Measurements from ENCODE around the gene MMP10.
"Not testable (repeated sequence)": the region's sequence is repeated elsewhere in the genome, so short reads cannot be mapped to it uniquely, and the experiment has no call there.

Gene MMP10

DNA sequence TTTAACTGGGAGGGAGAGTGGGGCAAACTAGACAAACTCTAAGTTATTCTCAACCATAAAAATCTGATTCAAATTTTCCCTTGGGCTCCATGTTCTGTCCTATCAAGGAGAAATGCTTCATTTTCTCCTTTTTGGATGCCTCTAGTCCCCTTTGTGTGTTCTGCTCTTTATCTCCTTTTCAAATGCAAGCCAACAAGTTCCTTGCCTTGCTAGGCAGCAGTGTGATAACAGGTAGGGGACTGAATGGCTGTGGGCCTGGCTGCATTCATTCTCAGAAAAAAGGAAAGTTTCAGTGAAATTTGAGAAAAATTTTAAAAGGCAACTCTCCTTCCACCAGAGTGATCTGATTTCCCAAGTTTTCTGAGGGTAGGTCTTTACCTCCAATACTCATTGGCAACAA, 28.8 kb downstream of the MMP10 start:
- Histone ChIP-seq H2AFZ (ENCODE audit: low read length) (no peak overlapping the region), H3K9me2 (replicated peaks; ENCODE audit: low read depth, low read length) (no peaks in the 10 kb centered on the region)

DNA sequence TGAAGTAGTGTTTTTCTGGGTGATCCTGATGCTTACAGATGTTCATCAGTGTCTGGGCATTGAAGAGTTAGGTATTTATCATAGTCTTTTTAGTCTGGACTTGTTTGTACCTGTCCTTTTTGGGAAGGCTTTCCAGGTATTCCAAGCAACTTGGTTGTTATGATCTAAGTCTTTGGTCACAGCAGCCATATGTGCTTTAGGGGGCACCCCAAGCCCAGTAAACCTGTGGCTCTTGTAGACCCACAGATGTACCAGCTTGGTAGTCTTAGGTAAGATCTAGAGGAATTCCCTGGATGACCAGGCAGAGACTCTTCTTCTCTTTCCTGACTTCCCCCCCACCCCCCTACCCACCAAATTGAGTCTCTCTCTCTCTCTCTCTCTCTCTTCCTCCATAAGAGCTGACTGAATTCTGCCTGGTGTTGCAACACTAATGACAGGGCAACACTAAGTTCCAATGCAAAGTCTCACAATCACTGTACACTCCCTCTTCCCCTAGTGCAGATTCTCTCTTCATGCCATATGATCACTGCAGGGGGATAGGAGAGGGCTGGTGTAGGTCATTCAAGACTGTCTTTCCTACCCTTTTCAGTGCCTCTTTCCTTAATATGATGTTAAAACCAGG, 31.2 kb downstream of the MMP10 start:
- no peak overlapping the region for H3K9ac ChIP-seq (ENCODE audit: low read depth, low read length, poor library complexity, severe bottlenecking)
- H3K36me3 ChIP-seq (ENCODE audit: insufficient read depth, low read length) = no peaks in the 10 kb centered on the region
- H2AFZ ChIP-seq (ENCODE audit: low read length) = no peak overlapping the region
- no peaks in the 10 kb centered on the region for H3K79me2 ChIP-seq (ENCODE audit: insufficient read depth, low read length)
- H3K4me3 ChIP-seq (ENCODE audit: low read length, poor library complexity, severe bottlenecking) = no peak overlapping the region
- TF ChIP-seq EZH2phosphoT487 (IDR thresholded peaks at IDR 0.05; ENCODE audit: borderline replicate concordance) = no peak
- no peaks in the 10 kb centered on the region for H3K4me1 ChIP-seq (ENCODE audit: insufficient read depth, low read length, poor library complexity, severe bottlenecking)
- H3K4me2 ChIP-seq (ENCODE audit: low read depth, low read length, poor library complexity, severe bottlenecking) = no peak overlapping the region
- peaks cover 6% of the 10 kb centered on the region for H3K27me3 ChIP-seq (ENCODE audit: insufficient read depth, low read length, poor library complexity, severe bottlenecking)
- H3F3A ChIP-seq (ENCODE audit: low read depth) = no peaks in the 10 kb centered on the region
- no peaks in the 10 kb centered on the region for H3K9me3 ChIP-seq (ENCODE audit: insufficient read depth, low read depth, low read length)
- no peaks in the 10 kb centered on the region for H4K20me1 ChIP-seq (ENCODE audit: insufficient read depth, low read length, poor library complexity, severe bottlenecking)
- H3K9me2 ChIP-seq (replicated peaks; ENCODE audit: low read depth, low read length) = no peaks in the 10 kb centered on the region

More for the DNA sequence above, 28.8 kb downstream of the MMP10 start:
- Histone ChIP-seq H3K9ac (ENCODE audit: low read depth, low read length, poor library complexity, severe bottlenecking) (no peak overlapping the region), H3F3A (ENCODE audit: low read depth) (no peaks in the 10 kb centered on the region), H3K4me1 (ENCODE audit: insufficient read depth, low read length, poor library complexity, severe bottlenecking) (no peaks in the 10 kb centered on the region), H3K9me3 (ENCODE audit: insufficient read depth, low read depth, low read length) (no peaks in the 10 kb centered on the region), H4K20me1 (ENCODE audit: insufficient read depth, low read length, poor library complexity, severe bottlenecking) (no peaks in the 10 kb centered on the region), H3K27me3 (ENCODE audit: insufficient read depth, low read length, poor library complexity, severe bottlenecking) (peaks cover 6% of the 10 kb centered on the region), H3K4me2 (ENCODE audit: low read depth, low read length, poor library complexity, severe bottlenecking) (no peak overlapping the region), H3K79me2 (ENCODE audit: insufficient read depth, low read length) (no peaks in the 10 kb centered on the region), H3K4me3 (ENCODE audit: low read length, poor library complexity, severe bottlenecking) (no peak overlapping the region), H3K36me3 (ENCODE audit: insufficient read depth, low read length) (no peaks in the 10 kb centered on the region)
- no peak for TF ChIP-seq EZH2phosphoT487 (IDR thresholded peaks at IDR 0.05; ENCODE audit: borderline replicate concordance)
- TF ChIP-seq, protein P1, sequence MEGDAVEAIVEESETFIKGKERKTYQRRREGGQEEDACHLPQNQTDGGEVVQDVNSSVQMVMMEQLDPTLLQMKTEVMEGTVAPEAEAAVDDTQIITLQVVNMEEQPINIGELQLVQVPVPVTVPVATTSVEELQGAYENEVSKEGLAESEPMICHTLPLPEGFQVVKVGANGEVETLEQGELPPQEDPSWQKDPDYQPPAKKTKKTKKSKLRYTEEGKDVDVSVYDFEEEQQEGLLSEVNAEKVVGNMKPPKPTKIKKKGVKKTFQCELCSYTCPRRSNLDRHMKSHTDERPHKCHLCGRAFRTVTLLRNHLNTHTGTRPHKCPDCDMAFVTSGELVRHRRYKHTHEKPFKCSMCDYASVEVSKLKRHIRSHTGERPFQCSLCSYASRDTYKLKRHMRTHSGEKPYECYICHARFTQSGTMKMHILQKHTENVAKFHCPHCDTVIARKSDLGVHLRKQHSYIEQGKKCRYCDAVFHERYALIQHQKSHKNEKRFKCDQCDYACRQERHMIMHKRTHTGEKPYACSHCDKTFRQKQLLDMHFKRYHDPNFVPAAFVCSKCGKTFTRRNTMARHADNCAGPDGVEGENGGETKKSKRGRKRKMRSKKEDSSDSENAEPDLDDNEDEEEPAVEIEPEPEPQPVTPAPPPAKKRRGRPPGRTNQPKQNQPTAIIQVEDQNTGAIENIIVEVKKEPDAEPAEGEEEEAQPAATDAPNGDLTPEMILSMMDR (conservative IDR thresholded peaks at IDR 0.05; ENCODE audit: low read length) = no peak

DNA sequence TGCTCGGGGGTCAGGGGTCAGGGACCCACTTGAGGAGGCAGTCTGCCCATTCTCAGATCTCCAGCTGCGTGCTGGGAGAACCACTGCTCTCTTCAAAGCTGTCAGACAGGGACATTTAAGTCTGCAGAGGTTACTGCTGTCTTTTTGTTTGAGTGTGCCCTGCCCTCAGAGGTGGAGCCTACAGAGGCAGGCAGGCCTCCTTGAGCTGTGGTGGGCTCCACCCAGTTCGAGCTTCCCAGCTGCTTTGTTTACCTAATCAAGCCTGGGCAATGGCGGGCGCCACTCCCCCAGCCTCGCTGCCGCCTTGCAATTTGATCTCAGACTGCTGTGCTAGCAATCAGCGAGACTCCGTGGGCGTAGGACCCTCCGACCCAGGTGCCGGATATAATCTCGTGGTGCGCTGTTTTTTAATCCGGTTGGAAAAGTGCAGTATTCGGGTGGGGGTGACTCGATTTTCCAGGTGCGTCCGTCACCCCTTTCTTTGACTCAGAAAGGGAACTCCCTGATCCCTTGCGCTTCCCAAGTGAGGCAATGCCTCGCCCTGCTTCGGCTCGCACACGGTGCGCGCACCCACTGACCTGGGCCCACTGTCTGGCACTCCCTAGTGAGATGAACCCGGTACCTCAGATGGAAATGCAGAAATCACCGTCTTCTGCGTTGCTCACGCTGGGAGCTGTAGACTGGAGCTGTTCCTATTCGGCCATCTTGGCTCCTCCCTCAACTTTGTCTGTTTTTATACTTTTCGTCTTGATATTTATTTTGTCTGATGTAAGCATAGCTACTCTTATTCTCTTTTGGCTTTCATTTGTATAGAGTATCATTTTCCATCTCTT, 33.5 kb downstream of the MMP10 start:
- H3K4me2 ChIP-seq (ENCODE audit: low read depth, low read length, poor library complexity, severe bottlenecking); H3K9me2 ChIP-seq (replicated peaks; ENCODE audit: low read depth, low read length); H3K79me2 ChIP-seq (ENCODE audit: insufficient read depth, low read length); H4K20me1 ChIP-seq (ENCODE audit: insufficient read depth, low read length, poor library complexity, severe bottlenecking); H3K9me3 ChIP-seq (ENCODE audit: insufficient read depth, low read depth, low read length); H3K4me3 ChIP-seq (ENCODE audit: low read length, poor library complexity, severe bottlenecking); H3F3A ChIP-seq (ENCODE audit: low read depth); H2AFZ ChIP-seq (ENCODE audit: low read length); H3K9ac ChIP-seq (ENCODE audit: low read depth, low read length, poor library complexity, severe bottlenecking); H3K4me1 ChIP-seq (ENCODE audit: insufficient read depth, low read length, poor library complexity, severe bottlenecking); H3K36me3 ChIP-seq (ENCODE audit: insufficient read depth, low read length); H3K27me3 ChIP-seq (ENCODE audit: insufficient read depth, low read length, poor library complexity, severe bottlenecking): not testable (repeated sequence)

DNA sequence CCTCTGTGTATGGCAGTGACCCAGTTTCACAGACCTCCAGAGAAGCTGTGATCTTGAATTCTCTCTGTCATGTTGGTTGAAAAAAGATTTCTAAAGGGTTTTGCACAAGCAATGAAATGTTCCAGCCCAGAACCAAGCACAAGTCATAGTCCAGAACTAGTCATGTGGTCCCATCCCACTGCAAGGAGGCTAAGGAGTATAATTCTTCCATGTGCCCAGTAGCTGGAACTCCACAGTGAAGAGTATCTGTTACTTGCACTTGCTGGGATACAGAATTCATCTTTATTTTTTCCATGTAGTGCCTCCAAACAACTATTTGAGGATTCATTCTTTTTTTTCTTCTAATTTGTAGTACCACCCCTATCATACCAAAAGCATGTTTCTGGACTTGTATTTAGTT, 45.8 kb downstream of the MMP10 start:
- H3F3A ChIP-seq (ENCODE audit: low read depth) = no peaks in the 10 kb centered on the region
- H2AFZ ChIP-seq (ENCODE audit: low read length) = no peak overlapping the region
- H3K27me3 ChIP-seq (ENCODE audit: insufficient read depth, low read length, poor library complexity, severe bottlenecking) = peaks cover 3% of the 10 kb centered on the region
- no peaks in the 10 kb centered on the region for H3K4me1 ChIP-seq (ENCODE audit: insufficient read depth, low read length, poor library complexity, severe bottlenecking)
- H3K4me2 ChIP-seq (ENCODE audit: low read depth, low read length, poor library complexity, severe bottlenecking) = no peak overlapping the region
- no peak overlapping the region for H3K9ac ChIP-seq (ENCODE audit: low read depth, low read length, poor library complexity, severe bottlenecking)
- no peaks in the 10 kb centered on the region for H3K9me2 ChIP-seq (replicated peaks; ENCODE audit: low read depth, low read length)
- H3K36me3 ChIP-seq (ENCODE audit: insufficient read depth, low read length) = no peaks in the 10 kb centered on the region
- TF ChIP-seq, protein P1 (conservative IDR thresholded peaks at IDR 0.05; ENCODE audit: low read length) = no peak
- no peak for TF ChIP-seq EZH2phosphoT487 (IDR thresholded peaks at IDR 0.05; ENCODE audit: borderline replicate concordance)
- no peak overlapping the region for H3K4me3 ChIP-seq (ENCODE audit: low read length, poor library complexity, severe bottlenecking)
- no peaks in the 10 kb centered on the region for H4K20me1 ChIP-seq (ENCODE audit: insufficient read depth, low read length, poor library complexity, severe bottlenecking)
- no peaks in the 10 kb centered on the region for H3K79me2 ChIP-seq (ENCODE audit: insufficient read depth, low read length)
- H3K9me3 ChIP-seq (ENCODE audit: insufficient read depth, low read depth, low read length) = no peaks in the 10 kb centered on the region

Measured in Loucy (cell line).